Testis (tissue), 2 donors: Measurements from ENCODE around the gene HSD17B3.

Source experiments
- CTCF ChIP-seq, 3 experiments: fragments of 450-650 bp in 2 of 3; fragments of 200-600 bp in 1 of 3; sonication (generic) in 1 of 3; IDR thresholded peaks; one replicate each; pipeline ENCODE4 v1.5.1; 2016 to 2019; ENCODE audit warnings: antibody characterized with exemption in 3 of 3, mild to moderate bottlenecking in 2 of 3, moderate library complexity in 1 of 3
- POLR2A ChIP-seq: fragments of 450-650 bp; IDR thresholded peaks from one replicate; pipeline ENCODE4 v1.6.1; 2017; ENCODE audit warnings: antibody characterized with exemption, mild to moderate bottlenecking, moderate library complexity

- TF ChIP-seq CTCF (IDR thresholded peaks at IDR 0.05) (peak; percentile 75 to 85 (median 79)), POLR2A (no peak)
Measured at GRCh38 chr9:96327694-96328352, 25.8 kb upstream of the HSD17B3 start.
